ENCODE measurements around the gene BST2. TPM values are rescaled to one million over a fixed set of nuclear protein-coding genes. Genes with fewer than 3 reads are reported as not detected.

BST2 gene
- total RNA-seq, 3 donors from 2014 or later = 90.1 to 131 (median 127) TPM

DNA sequence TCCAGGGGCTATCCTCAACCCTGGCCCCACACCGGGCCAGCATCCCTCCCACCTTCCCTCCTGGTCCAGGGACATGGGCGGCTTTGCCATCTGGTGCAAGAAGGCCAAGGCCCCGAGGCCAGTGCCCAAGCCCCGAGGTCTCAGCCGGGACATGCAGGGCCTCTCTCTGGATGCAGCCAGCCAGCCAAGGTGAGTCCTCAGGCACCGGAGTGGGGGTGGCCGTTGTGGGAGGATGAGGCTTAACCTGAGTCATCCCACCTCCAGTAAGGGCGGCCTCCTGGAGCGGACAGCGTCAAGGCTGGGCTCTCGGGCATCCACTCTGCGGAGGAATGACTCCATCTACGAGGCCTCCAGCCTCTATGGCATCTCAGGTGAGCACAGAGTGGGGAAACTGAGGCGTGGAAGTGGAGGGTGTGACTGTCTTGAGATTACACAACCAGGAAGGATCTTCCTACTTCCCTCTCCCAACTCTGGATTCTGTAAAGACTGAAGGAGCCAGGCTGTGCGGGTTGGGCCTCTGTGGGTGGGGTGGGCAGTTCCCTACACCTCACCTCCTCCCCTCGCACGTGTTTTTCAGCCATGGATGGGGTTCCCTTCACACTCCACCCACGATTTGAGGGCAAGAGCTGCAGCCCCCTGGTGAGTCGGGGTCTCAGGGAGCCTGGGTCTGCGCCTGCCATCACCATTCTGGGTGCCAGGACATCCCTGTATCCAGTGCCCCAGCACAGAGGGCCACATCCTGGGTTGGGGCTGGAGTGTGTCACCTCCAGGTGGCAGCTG is 18.2 kb upstream of the BST2 start:
- Histone ChIP-seq H3K27ac (no peak overlapping the region), H3K4me1 (no peaks in the 10 kb centered on the region), H3K27me3 (no peaks in the 10 kb centered on the region), H3K9me3 (no peaks in the 10 kb centered on the region), H3K4me3 (no peak overlapping the region), H3K36me3 (no peaks in the 10 kb centered on the region)
- intact Hi-C loops (cut with DNase I; ENCODE audit: low total_unique reads) = no loop called here
- no peak for DNase-seq (ENCODE audit: low spot score in 2 of 2)
- TF ChIP-seq POLR2A (IDR thresholded peaks at IDR 0.05) = no peak
- no peak for TF ChIP-seq POLR2AphosphoS5 (IDR thresholded peaks at IDR 0.05)
- no peak for TF ChIP-seq CTCF (IDR thresholded peaks at IDR 0.05)

DNA sequence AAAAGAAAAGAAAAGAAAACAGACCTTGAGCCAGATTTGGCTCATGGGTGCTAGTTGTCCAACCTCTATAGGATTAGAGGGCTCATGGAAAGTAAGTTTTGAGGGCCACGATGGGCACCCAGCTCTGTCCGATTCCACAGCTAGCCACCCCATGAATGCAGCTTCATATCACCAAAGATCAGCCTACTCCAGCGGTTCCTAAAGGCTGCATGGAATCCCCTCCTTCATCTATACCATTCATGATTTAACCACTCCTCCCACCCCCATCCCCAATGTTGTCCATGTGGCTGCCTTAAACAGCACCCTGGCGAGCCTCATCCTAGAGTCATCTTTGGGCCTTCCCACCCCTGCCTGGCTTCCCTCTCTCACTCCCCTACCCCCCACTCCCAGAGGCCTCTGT is 16.5 kb upstream of the BST2 start:
- no peaks in the 10 kb centered on the region for H3K36me3 ChIP-seq
- no peaks in the 10 kb centered on the region for H3K4me1 ChIP-seq
- H3K27ac ChIP-seq = no peak overlapping the region
- H3K9me3 ChIP-seq = no peaks in the 10 kb centered on the region
- no peak for DNase-seq (ENCODE audit: low spot score in 2 of 2)
- intact Hi-C loops (cut with DNase I; ENCODE audit: low total_unique reads) = no loop called here
- no peak for TF ChIP-seq POLR2AphosphoS5 (IDR thresholded peaks at IDR 0.05)
- no peak overlapping the region for H3K4me3 ChIP-seq
- H3K27me3 ChIP-seq = no peaks in the 10 kb centered on the region

DNA sequence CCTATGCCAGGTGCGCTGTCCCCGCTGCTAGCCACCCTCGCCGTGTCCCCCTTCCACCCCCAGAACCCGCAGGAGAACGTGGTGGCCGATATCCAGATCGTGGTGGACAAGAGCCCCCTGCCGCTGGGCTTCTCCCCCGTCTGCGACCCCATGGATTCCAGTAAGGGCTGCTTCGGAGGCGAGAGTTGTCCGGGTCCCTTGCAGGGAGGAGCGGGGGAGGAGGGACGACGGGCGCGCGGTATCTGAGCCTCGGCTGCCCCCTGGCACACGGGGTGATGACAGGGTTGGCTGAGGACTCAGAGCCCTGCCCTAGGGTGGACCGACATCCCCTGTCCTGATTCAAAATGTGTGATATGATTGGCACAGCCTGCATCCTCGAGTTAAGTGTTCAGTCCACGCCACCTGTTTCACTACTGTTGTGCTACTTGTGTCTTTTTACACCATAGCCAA is 15.1 kb upstream of the BST2 start:
- no peaks in the 10 kb centered on the region for H3K4me1 ChIP-seq
- no peaks in the 10 kb centered on the region for H3K9me3 ChIP-seq
- TF ChIP-seq POLR2A (IDR thresholded peaks at IDR 0.05) (no peak), POLR2AphosphoS5 (IDR thresholded peaks at IDR 0.05) (no peak), CTCF (IDR thresholded peaks at IDR 0.05) (no peak)
- intact Hi-C loops (cut with DNase I; ENCODE audit: low total_unique reads) = no loop called here
- H3K4me3 ChIP-seq = peak overlapping the region; percentile 86 to 98 (median 92)
- DNase-seq (ENCODE audit: low spot score in 2 of 2) = no peak
- no peaks in the 10 kb centered on the region for H3K27me3 ChIP-seq
- no peaks in the 10 kb centered on the region for H3K36me3 ChIP-seq
- peak overlapping the region; percentile 79 to 83 for H3K27ac ChIP-seq

DNA sequence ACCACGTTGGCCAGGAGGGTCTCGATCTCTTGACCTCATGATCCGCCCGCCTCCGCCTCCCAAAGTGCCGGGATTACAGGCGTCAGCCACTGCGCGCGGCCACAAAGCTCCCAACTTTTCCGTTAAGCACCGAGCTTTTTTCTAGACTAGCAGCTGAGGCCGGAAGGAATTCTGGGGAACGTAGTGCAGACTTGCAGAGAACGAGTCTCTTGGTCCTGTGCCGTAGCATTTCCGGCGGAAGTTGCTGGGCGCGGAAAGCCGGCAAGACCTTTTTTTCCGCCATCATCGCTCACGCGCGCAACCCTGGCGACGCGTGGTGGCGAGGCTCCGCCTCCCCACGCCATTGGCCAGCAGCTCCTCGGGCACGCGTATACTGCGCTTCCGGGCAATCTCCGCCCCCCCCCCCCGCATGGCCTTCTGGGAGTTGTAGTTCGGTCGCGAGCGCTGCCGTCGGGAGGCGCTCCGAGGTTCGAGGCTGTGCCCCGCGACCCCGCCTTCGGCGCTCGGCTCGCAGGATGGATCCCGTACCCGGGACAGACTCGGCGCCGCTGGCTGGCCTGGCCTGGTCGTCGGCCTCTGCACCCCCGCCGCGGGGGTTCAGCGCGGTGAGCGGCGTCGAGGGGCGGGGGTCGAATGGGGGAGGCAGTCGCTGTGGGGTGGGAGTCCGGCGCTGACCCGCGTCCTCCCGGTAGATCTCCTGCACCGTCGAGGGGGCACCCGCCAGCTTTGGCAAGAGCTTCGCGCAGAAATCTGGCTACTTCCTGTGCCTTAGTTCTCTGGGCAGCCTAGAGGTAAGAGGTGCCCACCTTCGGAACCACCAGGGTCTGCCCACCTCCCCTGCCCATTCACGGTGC is 14.4 kb upstream of the BST2 start, which contains the start of gene MVB12A:
Gene MVB12A (plus strand): TSS at position 427 of the 854 bp plus-strand sequence. CDS start 89 bp downstream, at position 516.
- Histone ChIP-seq H3K9me3 (no peaks in the 10 kb centered on the region), H3K4me3 (peak within 1 kb of the TSS; percentile 86 to 98 (median 92)), H3K27ac (peak within 1 kb of the TSS; percentile 79 to 83), H3K27me3 (no peaks in the 10 kb centered on the region), H3K36me3 (no peaks in the 10 kb centered on the region), H3K4me1 (no peaks in the 10 kb centered on the region)
- peak; percentile 96 to 97 for DNase-seq (ENCODE audit: low spot score in 2 of 2)
- TF ChIP-seq POLR2AphosphoS5 (IDR thresholded peaks at IDR 0.05) = peak; percentile 69 to 89 (median 74)
- TF ChIP-seq CTCF (IDR thresholded peaks at IDR 0.05) = no peak
- no peak for TF ChIP-seq POLR2A (IDR thresholded peaks at IDR 0.05)
- intact Hi-C loops (cut with DNase I; ENCODE audit: low total_unique reads) = loop anchor here (1.0 kb wide), 1 partner anchor 14 kb away; no protein-coding TSS in a partner anchor

DNA sequence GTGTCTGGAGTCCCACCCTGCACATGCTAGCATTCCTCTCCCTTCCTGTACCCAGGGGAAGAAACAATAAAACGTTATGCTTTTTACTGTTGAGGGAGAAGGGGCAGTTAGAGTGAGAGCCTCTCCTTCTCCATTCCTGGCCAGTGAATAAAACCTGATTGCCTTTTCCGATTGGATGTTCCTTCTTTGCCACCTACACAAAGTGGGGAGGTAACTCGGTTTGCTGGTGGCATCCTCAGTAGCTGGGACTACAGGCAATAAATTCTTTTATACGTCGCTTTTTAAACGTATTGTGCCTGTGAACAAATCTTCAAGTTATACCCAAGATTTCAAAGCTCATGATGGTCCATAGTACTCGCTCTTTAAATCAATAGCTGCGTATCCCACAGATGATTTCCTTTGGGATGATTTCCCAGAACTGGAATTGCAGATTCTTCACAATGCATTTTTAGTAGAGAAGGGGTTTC is 13.8 kb upstream of the BST2 start:
- Histone ChIP-seq H3K9me3 (no peaks in the 10 kb centered on the region), H3K4me3 (peak overlapping the region; percentile 86 to 98 (median 92)), H3K27me3 (no peaks in the 10 kb centered on the region), H3K27ac (peak overlapping the region; percentile 79 to 83), H3K4me1 (no peaks in the 10 kb centered on the region), H3K36me3 (no peaks in the 10 kb centered on the region)
- intact Hi-C loops (cut with DNase I; ENCODE audit: low total_unique reads) = loop anchor here (1.0 kb wide), 1 partner anchor 15 kb away; no protein-coding TSS in a partner anchor
- no peak for DNase-seq (ENCODE audit: low spot score in 2 of 2)
- TF ChIP-seq CTCF (IDR thresholded peaks at IDR 0.05) (no peak), POLR2AphosphoS5 (IDR thresholded peaks at IDR 0.05) (no peak), POLR2A (IDR thresholded peaks at IDR 0.05) (no peak)
